ENCODE results near the gene HMGCS2.

The HMGCS2 gene

DNA sequence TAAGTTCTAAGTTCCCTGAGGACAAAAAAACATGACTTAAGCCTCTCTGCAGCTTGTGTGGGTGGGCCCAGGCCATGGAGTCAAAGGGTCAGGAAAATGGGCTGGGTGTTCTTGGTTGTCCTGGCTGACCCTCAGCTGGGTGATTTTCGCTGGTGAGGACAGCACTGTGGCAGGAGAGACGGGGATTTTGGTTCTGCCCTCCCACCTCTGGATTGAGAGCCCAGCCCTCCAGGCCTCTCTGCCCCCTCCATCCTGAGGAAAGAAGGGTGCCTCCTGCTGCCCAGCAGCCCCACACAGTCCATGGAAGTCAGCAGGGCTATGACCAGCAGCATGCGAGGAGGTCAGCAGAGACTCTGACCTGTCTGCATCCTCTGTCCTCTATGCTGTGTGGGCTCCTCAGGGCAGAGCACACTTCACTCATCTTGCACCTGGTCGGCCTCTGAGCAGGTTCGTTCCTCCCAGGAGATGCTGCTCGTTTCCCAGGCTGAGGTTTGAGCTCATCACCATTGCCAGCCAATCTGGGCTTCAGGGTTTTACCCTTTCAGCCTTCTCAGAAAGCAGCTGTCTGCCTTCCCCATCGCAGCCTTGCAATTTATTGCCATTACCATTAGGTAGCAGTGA, 30.5 kb downstream of the HMGCS2 start:
- no peak for DNase-seq (ENCODE audit: low read depth, low spot score)
- H3K4me3 ChIP-seq (ENCODE audit: low read length), result no peak overlapping the region

DNA sequence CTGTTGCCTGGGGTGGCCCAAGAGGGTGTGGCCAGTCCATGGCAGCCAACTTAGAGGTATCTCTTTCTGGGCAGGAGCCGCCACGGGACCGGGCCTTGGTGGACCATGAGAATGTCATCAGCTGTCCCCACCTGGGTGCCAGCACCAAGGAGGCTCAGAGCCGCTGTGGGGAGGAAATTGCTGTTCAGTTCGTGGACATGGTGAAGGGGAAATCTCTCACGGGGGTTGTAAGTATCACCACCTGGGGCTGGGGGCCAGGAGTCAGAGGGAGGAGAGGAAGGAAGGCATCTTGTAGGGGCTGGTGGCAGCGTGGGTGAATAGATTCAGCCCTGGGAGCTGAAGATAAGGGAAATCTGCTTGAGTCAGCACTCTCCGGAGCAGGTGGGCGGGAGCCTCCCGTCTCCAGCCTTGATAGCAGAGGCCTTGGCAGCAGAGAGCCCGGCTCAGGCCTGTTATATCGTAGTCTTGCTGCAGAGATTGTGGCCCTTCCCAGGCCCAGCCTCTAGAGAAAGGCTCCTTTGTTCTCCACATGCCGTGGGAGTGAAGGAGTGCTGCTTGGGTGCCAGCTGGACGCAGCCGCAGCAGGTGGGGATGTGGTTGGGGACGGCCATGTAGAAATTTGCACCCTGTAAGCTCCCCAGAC, 31.5 kb downstream of the HMGCS2 start:
- no peak for DNase-seq (ENCODE audit: low read depth, low spot score)
- no peak overlapping the region for H3K4me3 ChIP-seq (ENCODE audit: low read length)

DNA sequence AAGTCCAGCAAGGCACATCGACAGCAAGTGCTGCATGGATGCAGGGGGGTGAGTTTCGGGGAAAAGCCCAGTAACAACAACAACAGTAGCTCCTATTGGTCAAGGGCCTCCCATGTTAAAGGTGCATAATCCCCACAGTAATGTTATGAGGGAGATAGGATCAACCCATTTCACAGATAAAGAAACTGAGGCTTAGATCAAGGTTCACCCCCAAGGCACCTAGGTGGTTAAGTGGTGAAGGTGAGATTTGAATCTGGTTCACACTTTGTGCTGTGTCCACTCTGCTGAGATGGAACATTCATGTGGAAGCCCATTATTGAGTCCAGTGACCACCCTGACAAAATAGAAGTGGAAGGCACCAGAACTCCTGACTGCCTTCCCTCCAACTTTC, 32.1 kb downstream of the HMGCS2 start:
- H3K4me3 ChIP-seq (ENCODE audit: low read length), result no peak overlapping the region
- no peak for DNase-seq (ENCODE audit: low read depth, low spot score)

DNA sequence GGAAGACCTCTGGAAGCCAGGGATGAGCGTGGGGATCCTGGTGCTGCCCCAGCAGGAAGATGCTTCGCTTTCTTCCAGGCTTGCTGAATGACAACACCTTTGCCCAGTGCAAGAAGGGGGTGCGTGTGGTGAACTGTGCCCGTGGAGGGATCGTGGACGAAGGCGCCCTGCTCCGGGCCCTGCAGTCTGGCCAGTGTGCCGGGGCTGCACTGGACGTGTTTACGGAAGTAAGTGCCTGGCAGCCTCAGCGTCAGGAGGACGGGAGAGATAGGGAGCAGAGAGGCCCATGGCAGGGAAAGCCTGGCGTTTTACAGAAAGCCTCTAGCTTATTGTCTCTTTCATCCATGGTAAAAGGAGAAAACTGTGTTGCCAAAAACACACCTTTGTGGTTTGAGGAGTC, 33.5 kb downstream of the HMGCS2 start:
- DNase-seq (ENCODE audit: low read depth, low spot score), result no peak
- no peak overlapping the region for H3K4me3 ChIP-seq (ENCODE audit: low read length)

DNA sequence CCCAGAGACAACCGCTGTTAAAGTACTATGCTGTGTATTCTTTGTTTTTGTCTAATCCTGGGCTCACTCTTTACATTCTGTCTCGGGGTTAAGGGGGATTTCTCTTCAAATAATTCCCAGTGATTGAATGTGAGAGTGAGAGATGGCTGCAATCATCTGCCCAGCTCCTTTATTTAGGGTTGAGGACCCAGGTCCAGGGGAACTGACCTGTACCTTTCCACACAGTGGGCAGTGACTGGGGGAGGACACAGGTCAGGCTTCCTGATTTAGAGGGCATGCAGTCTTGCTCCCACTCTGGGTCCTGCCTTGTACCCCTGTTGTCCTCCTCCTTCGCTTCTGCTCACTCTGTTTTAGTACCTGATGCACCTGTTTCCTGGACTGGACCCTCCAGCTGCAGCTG, 35.0 kb downstream of the HMGCS2 start:
- H3K4me3 ChIP-seq (ENCODE audit: low read length), result no peak overlapping the region
- no peak for DNase-seq (ENCODE audit: low read depth, low spot score)

DNA sequence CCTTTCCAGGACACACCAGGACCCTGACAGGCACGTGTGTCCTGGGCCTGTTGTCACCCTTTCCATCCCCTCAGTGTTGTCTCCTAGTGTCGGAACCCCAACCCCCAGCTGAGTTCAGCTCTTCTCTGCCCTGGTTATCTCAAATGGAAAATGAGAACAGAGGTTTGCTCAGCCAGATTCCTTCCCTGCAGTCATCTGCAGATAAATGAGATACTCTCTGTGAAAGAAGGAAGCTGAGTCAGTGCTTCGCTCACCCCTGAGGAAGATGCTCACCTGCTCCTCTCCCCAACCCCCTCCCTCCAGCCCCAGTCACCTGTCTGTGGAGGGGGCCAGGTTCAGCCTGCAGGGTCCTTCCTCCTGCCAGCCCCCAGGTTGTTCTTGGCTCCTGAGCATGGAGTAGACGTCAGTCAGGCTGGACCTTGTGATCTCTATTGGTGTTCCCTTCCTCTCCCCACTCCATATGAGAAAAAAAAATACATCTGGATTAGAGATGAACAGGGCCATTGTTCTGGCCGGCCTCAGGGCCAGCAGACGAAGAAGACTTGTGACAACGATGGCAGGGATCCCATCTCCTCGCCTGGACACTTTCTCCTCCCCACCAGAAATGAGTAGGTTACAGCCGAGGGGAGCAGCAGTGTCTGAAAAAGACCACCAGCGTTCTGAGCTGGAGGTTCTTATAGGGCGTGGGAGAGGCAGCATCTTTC, 36.1 kb downstream of the HMGCS2 start:
- DNase-seq (ENCODE audit: low read depth, low spot score), result no peak
- H3K4me3 ChIP-seq (ENCODE audit: low read length), result no peak overlapping the region

DNA sequence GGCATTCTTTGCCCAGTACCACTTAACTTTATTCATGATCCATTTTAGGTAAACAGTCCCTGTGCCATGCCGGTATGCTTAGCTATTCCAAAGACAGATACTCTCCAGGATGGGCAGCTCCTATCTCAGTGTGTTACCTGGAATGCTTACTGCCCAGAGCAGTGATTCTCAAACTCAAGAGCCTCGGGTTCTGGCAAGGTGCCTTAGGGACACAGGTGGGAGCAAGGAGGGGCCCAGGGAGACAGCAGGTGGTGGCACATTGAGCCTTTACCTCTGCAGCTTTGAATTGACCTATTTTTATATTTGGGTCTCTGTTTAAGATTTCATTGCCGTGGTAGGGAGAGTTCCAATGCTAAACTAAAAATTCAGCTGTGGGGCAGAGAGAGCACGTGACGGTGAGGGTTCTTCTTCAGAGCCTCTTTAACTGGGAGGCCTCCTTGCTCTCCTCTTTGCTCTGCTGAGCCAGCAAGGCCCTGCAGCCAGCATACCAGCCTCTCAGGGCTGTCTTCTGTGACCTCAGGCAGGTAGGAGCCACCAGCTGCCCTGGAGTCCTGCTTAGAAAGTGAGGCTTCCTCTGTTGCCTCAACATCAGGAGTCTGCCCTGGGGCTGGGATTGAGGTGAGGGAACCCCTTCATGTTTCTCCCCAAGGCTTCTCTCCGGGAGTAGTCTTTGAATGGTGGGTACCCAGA, 36.8 kb downstream of the HMGCS2 start:
- no peak overlapping the region for H3K4me3 ChIP-seq (ENCODE audit: low read length)

DNA sequence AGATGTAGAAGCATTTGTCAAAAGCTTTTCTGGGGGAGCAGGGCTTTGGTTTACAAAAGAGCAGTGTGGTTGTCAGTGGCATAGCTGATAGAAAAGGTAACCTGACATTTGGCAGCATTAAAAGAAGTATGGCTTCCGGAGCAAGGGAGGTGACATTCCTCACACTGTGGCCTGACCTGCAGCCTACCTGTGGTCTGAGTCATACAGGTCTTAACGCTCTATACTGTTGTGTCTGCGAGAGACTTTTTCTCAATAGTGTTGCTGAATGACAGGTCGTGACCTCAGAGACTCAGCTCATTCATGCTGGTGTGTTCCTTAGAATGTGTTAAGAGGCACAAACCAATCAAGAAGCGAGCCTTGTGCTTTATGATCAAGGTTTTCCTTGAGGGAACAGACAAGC, 37.6 kb downstream of the HMGCS2 start:
- H3K4me3 ChIP-seq (ENCODE audit: low read length), result no peak overlapping the region
- no peak for DNase-seq (ENCODE audit: low read depth, low spot score)

More for the DNA sequence above, 36.8 kb downstream of the HMGCS2 start:
- no peak for DNase-seq (ENCODE audit: low read depth, low spot score)

DNA sequence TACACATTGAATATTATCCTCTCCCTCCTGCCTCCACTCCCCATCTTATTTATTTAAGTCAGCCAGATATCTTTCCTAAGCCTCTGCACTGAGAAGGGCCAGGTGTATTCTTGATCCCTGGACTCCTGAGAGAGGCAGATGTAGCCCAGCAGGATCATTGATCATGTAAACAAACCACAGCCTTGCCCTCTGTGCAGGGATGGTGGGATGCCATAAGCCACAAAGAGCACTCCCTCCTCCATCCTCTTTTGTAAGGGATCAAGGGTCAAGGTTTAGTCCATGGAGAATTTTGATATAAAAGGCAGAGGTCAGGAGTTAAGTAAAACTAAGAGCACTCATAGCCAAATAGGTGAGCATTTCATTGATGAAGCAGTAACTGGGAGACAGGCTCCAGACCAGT, 39.7 kb downstream of the HMGCS2 start:
- DNase-seq (ENCODE audit: low read depth, low spot score), result no peak
- H3K4me3 ChIP-seq (ENCODE audit: low read length), result no peak overlapping the region

DNA sequence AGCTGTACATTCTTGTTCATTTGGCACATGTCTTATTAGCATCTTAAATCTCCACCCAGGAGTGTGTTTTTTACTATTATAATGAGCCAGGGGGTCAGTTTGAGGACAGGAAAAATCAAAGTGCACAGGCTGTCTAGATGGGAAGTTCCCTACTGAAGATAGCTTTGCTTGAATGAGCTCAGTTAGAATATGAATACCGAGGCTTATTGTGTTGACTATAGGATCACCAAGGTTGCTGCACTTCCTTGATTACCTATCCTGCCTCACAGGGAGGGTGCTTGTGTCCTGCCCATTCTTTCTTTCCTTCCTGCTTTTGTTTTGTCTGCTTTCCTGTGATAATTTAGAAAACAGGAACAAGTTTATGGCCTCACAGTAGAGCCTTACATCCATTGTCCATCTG, 40.7 kb downstream of the HMGCS2 start:
- no peak for DNase-seq (ENCODE audit: low read depth, low spot score)
- no peak overlapping the region for H3K4me3 ChIP-seq (ENCODE audit: low read length)

DNA sequence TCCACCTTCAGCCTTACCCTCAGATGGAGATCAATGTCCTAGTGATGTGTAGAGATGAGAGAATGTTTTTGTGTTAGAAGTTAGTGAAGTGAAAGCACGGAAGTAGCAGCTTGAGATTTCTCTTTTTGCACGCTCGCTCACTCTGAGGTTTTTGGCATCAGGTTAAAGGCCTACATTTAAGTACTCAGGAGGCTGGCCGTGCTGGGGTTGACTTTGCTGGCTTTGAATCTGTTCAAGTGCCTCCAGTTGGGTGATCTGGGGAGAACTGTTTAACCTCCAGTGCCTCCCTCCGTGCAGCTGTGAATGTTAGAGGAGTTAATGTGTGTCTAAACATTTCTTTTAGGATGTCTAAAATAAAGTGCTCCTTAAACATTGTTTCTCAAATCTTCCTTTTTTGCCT, 43.1 kb downstream of the HMGCS2 start:
- no peak overlapping the region for H3K4me3 ChIP-seq (ENCODE audit: low read length)
- no peak for DNase-seq (ENCODE audit: low read depth, low spot score)

DNA sequence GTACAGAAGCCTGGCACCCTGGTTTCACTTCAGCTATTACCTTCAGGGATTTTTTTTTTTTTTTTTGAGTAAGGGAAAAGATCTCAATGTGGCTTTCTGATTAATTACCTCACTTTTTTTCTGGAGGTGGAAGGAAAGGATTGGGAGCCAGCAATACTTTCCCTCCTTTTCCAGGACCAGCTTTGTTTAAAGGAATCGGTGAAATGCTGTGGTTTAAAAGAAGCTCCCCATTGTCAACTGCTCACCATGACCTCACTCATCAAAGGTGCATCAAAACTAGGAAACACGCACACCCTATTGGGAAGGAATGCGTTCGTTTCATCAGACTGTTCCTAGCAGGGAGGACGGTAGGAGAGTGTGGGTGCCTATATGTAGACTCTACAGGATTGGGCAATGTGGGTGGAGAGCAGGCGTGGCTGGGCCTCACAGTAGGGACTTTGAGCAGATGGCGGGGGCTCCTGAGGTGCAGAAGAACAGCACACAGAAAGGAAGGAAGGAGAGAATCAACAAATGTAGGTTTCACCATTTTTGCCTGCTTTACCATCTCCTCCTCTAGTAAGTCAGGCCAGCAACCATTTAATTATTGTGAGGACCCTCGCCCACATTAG, 44.0 kb downstream of the HMGCS2 start:
- no peak for DNase-seq (ENCODE audit: low read depth, low spot score)
- no peak overlapping the region for H3K4me3 ChIP-seq (ENCODE audit: low read length)

DNA sequence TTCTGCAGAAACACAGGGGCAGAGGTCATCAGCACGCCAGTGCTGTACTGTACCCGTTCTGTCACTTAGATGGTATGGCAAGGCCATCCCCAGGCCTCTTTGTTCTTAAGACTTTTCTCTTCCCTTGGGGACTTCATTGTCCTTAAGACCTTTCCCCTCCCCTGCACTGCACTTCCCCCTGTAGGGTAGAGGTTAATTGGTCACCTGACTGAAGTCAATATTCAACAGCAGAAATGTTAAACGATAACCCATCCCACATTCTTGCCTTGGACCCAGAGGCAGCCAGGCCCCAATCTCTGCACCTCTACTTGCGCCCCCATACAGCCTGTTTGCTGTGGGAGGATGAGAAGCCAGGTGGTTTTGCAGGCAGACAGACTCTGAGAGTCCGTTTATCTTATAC, 46.8 kb downstream of the HMGCS2 start:
- DNase-seq (ENCODE audit: low read depth, low spot score), result no peak
- H3K4me3 ChIP-seq (ENCODE audit: low read length), result no peak overlapping the region

DNA sequence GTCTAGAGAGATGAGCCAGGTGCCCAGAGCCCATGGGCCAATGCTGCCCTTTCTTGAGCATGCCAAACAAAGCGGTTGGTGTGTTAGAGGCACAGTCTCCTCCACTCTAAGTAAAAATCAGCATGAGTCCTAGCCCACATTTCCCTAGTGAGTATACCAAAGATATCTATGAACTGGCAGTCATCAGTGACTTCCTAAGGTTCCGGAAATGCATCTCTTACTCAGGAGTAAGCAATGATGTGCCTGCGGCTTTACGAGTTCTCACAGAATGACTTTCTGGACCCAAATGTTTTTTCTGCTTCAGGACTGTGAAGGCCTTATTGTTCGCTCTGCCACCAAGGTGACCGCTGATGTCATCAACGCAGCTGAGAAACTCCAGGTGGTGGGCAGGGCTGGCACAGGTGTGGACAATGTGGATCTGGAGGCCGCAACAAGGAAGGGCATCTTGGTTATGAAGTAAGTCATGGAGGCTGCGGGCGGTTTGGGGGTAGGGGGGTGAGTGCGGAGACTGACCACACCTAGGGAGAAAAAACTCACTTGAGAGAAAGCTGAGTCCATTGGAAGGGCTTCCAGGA, 47.8 kb downstream of the HMGCS2 start:
- no peak for DNase-seq (ENCODE audit: low read depth, low spot score)

DNA sequence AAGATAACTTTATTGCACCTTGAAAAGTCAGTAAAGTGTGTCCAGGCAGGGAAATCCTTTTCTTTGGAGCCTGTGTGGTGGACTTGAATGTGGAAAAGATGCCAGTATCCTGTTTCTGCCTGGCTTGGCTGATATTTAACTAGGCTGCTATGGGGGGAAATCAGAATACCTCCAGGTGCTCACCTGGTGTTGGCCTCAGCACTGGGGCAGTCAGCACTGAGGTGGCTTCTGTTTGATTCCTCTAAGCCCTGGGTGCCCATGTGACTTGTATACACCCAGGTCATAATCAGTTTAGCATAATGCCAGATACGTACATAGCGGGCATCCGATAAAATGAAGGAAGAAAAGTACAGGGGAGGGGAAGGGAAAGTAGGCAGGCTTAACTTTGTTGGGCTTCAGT, 49.7 kb downstream of the HMGCS2 start:
- DNase-seq (ENCODE audit: low read depth, low spot score), result no peak
- H3K4me3 ChIP-seq (ENCODE audit: low read length), result no peak overlapping the region

More for the DNA sequence above, 47.8 kb downstream of the HMGCS2 start:
- H3K4me3 ChIP-seq (ENCODE audit: low read length), result no peak overlapping the region

DNA sequence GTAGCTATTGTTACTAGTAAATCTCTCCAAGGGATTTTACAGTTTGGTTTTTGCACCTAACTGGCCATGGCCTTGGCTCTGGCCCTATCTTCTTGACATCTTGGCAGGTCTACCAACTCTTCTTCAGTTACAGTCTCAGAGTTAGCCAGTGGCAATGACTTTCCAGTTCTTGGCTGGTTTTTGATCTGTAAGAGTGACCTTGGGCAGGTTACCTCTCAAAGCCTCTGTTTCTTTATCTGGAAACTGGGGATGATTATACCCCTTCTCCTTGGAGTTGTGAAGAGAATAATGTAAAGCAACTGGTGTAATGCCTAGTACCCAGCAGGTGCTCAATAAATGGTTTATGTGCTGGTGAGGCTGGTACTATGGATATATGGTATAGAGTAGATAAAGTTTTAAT, 50.3 kb downstream of the HMGCS2 start:
- no peak for DNase-seq (ENCODE audit: low read depth, low spot score)
- H3K4me3 ChIP-seq (ENCODE audit: low read length), result no peak overlapping the region

DNA sequence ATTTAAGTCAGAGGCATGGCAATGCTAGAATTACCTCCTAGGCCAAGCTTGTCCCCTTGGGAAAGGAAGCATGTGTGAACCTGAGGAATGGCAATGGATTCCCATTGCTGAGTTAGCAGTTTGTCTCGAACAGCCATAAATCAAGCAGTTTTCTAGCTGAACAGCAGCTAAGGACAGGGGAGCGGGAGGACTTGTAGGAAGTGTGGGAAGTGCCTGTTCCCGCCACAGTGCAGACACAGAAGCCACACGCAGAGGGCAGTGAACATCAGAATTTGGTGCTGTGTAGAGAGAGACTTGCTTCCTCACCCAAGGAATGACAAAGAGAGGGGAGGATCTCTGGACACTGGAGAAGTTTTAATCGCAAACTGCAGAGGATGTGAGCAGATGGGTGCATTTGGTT, 53.2 kb downstream of the HMGCS2 start:
- no peak overlapping the region for H3K4me3 ChIP-seq (ENCODE audit: low read length)
- DNase-seq (ENCODE audit: low read depth, low spot score), result peak; percentile 26

DNA sequence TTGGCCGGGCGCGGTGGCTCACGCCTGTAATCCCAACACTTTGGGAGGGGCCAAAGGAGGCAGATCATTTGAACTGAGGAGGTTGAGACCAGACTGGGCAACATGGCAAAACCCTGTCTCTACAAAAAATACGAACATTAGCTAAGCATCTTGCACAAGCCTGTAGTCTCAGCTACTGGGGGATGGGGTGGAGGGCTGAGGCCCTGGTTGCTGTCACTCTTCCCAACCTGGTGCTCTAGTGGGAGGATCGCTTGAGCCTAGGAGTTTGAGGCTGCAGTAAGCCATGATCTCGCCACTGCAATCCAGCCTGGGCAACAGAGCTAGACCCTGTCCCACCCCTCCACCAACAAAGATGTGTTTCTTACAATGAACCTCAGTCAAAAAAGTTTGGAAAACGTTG, 54.1 kb downstream of the HMGCS2 start:
- DNase-seq (ENCODE audit: low read depth, low spot score), result no peak
- no peak overlapping the region for H3K4me3 ChIP-seq (ENCODE audit: low read length)

DNA sequence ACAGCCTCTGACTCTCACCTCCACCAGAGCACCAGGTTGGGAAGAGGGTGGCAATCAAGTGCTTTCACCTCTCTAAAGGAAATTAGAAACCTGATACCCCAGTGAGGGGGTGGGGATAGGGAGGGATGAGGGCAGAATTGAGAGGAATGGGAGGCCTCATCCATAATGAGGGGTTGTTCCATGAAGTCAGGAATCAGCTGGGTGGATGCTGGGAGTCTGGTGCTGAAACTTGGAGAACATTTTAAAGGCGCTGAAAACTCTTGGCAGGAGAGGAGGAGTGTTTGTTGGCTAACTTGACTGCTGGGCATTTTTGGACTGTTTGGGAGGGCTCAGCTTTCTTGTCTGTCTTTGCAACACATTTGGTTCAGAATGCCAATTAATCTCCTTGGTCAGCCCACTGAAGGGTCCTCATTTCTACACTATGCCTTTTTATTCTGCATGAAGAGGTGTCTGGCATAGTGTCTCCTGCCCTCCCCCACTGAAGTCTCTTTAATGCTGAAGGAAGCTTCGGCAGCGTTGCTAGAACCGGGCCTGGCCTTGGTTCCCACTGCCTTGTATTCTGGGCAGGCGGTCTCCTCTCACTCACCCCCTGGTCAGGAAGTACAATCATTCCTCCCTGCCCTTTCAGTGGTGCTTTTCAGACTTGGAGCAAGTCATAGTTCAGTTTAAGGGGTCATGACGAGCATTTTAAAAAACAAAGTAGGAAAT, 54.8 kb downstream of the HMGCS2 start:
- no peak overlapping the region for H3K4me3 ChIP-seq (ENCODE audit: low read length)
- no peak for DNase-seq (ENCODE audit: low read depth, low spot score)
